H9 (cell line): ENCODE measurements around the gene GGA3. TPM values are rescaled to one million over a fixed set of nuclear protein-coding genes. Genes with fewer than 3 reads are reported as not detected.

Source experiments
- DNase-seq: peaks from one replicate; pipeline ENCODE4 v3.0.0-alpha.2; 2017
- H2AFZ ChIP-seq: one replicate; pipeline ENCODE4 v1.6.1; 2013; ENCODE audit warnings: mild to moderate bottlenecking, low read length, control low read depth, moderate library complexity
- H2AK5ac ChIP-seq: 2 replicates; pipeline ENCODE4 v1.6.1; 2013; ENCODE audit warnings: low read length, control low read depth, mixed read lengths; ENCODE audit not compliant: insufficient read length
- H2BK120ac ChIP-seq: one replicate; pipeline ENCODE4 v1.6.1; 2013; ENCODE audit warnings: low read depth, mild to moderate bottlenecking, low read length, control low read depth, inconsistent platforms; ENCODE audit not compliant: poor library complexity, severe bottlenecking
- H2BK12ac ChIP-seq: 2 replicates; pipeline ENCODE4 v1.6.1; 2013; ENCODE audit warnings: low read length, control low read depth, mixed read lengths, low read depth; ENCODE audit not compliant: insufficient read length
- H2BK15ac ChIP-seq: 2 replicates; pipeline ENCODE4 v1.6.1; 2013; ENCODE audit warnings: low read depth, low read length, control low read depth
- H2BK20ac ChIP-seq: one replicate; pipeline ENCODE4 v1.6.1; 2013; ENCODE audit warnings: low read depth, mild to moderate bottlenecking, low read length, control low read depth, inconsistent platforms; ENCODE audit not compliant: poor library complexity, severe bottlenecking
- H2BK5ac ChIP-seq: 2 replicates; pipeline ENCODE4 v1.6.1; 2013; ENCODE audit warnings: low read length, control low read depth, mixed read lengths; ENCODE audit not compliant: insufficient read length
- H3K14ac ChIP-seq: 2 replicates; pipeline ENCODE4 v1.6.1; 2013; ENCODE audit warnings: low read length, control low read depth; ENCODE audit not compliant: insufficient read depth
- H3K18ac ChIP-seq: 2 replicates; pipeline ENCODE4 v1.6.1; 2013; ENCODE audit warnings: low read depth, mild to moderate bottlenecking, mixed read lengths, low read length, control low read depth; ENCODE audit not compliant: insufficient read length
- H3K23ac ChIP-seq: 2 replicates; pipeline ENCODE4 v1.6.1; 2013; ENCODE audit warnings: low read length, control low read depth, mixed read lengths, low read depth; ENCODE audit not compliant: insufficient read length
- H3K23me2 ChIP-seq: 2 replicates; pipeline ENCODE4 v1.6.1; 2013; ENCODE audit warnings: low read depth, mild to moderate bottlenecking, mixed read lengths, low read length, control low read depth; ENCODE audit not compliant: insufficient read length, poor library complexity, severe bottlenecking
- H3K27ac ChIP-seq: 2 replicates; pipeline ENCODE4 v1.5.1; 2013; ENCODE audit warnings: low read length, control low read depth, mixed read lengths, low read depth; ENCODE audit not compliant: insufficient read length
- H3K27me3 ChIP-seq: 2 replicates; pipeline ENCODE4 v1.6.1; 2013; ENCODE audit warnings: low read length, control low read depth, inconsistent platforms; ENCODE audit not compliant: insufficient read depth
- H3K4ac ChIP-seq: 2 replicates; pipeline ENCODE4 v1.6.1; 2013; ENCODE audit warnings: low read depth, mild to moderate bottlenecking, control low read depth, inconsistent platforms, low read length, moderate library complexity
- H3K4me1 ChIP-seq: 2 replicates; pipeline ENCODE4 v1.6.1; 2013; ENCODE audit warnings: low read length, control low read depth, inconsistent platforms; ENCODE audit not compliant: insufficient read depth
- H3K4me2 ChIP-seq: 2 replicates; pipeline ENCODE4 v1.6.1; 2013; ENCODE audit warnings: low read length, control low read depth, mixed read lengths; ENCODE audit not compliant: insufficient read length, insufficient read depth
- H3K56ac ChIP-seq: 2 replicates; pipeline ENCODE4 v1.6.1; 2013; ENCODE audit warnings: low read depth, mild to moderate bottlenecking, mixed read lengths, low read length, control low read depth; ENCODE audit not compliant: insufficient read length
- H3K79me1 ChIP-seq: 2 replicates; pipeline ENCODE4 v1.6.1; 2013; ENCODE audit warnings: low read depth, mild to moderate bottlenecking, moderate library complexity, low read length, control low read depth, inconsistent platforms; ENCODE audit not compliant: insufficient read depth, poor library complexity, severe bottlenecking
- H3K79me2 ChIP-seq: 2 replicates; pipeline ENCODE4 v1.6.1; 2013; ENCODE audit warnings: low read length, control low read depth, inconsistent platforms; ENCODE audit not compliant: insufficient read depth
- H3K9ac ChIP-seq: 2 replicates; pipeline ENCODE4 v1.6.1; 2013; ENCODE audit warnings: low read length, control low read depth, mixed read lengths; ENCODE audit not compliant: insufficient read length; ENCODE audit errors: extremely low read depth
- H3K9me3 ChIP-seq: one replicate; pipeline ENCODE4 v1.6.1; 2013; ENCODE audit warnings: low read depth, low read length, inconsistent platforms; ENCODE audit not compliant: control insufficient read depth
- H3T11ph ChIP-seq: one replicate; pipeline ENCODE4 v1.6.1; 2013; ENCODE audit warnings: mild to moderate bottlenecking, low read length, control low read depth, inconsistent platforms
- H4K20me1 ChIP-seq: one replicate; pipeline ENCODE4 v1.6.1; 2013; ENCODE audit not compliant: control insufficient read depth, insufficient read length, insufficient read depth
- H4K5ac ChIP-seq: 2 replicates; pipeline ENCODE4 v1.6.1; 2013; ENCODE audit warnings: low read depth, mild to moderate bottlenecking, mixed read lengths, low read length, control low read depth; ENCODE audit not compliant: insufficient read length
- H4K8ac ChIP-seq: replicated peaks from 2 replicates; pipeline ENCODE4 v1.6.1; 2013; ENCODE audit warnings: low read length, control low read depth, mixed read lengths, low read depth; ENCODE audit not compliant: insufficient read length
- H4K91ac ChIP-seq: 2 replicates; pipeline ENCODE4 v1.6.1; 2013; ENCODE audit warnings: low read depth, mild to moderate bottlenecking, moderate library complexity, mixed read lengths, low read length, control low read depth; ENCODE audit not compliant: insufficient read length
- H3K27ac Mint-ChIP-seq, 3 experiments: 2 replicates in 2 of 3; 3 replicates in 1 of 3; pipeline ENCODE4 v1.8.0; 2020 to 2021; ENCODE audit warnings: mixed read lengths in 3 of 3, mild to moderate bottlenecking in 1 of 3, moderate library complexity in 1 of 3
- H3K27me3 Mint-ChIP-seq: 2 replicates; pipeline ENCODE4 v1.8.0; 2021; ENCODE audit warnings: low read depth, mild to moderate bottlenecking, moderate library complexity, mixed read lengths
- H3K36me3 Mint-ChIP-seq, 3 experiments: 2 replicates in 2 of 3; 3 replicates in 1 of 3; pipeline ENCODE4 v1.8.0; 2020 to 2021; ENCODE audit warnings: low read depth in 3 of 3, mixed read lengths in 3 of 3; ENCODE audit not compliant: insufficient read depth in 1 of 3
- H3K4me1 Mint-ChIP-seq, 2 experiments: 2 replicates each; pipeline ENCODE4 v1.8.0; 2020; ENCODE audit warnings: mixed read lengths in 2 of 2
- H3K4me3 Mint-ChIP-seq, 2 experiments: 2 replicates in 1 of 2; 3 replicates in 1 of 2; pipeline ENCODE4 v1.8.0; 2020 to 2021; ENCODE audit warnings: mild to moderate bottlenecking in 2 of 2, mixed read lengths in 2 of 2, moderate library complexity in 1 of 2
- H3K9me3 Mint-ChIP-seq, 2 experiments: 2 replicates in 1 of 2; 3 replicates in 1 of 2; pipeline ENCODE4 v1.8.0; 2020; ENCODE audit warnings: mild to moderate bottlenecking in 2 of 2, mixed read lengths in 2 of 2, moderate library complexity in 1 of 2
- CTCF ChIP-seq: fragments of 200-600 bp; sonication (generic); conservative IDR thresholded peaks from 3 replicates; pipeline ENCODE4 v1.8.0; 2021; ENCODE audit warnings: antibody characterized with exemption, mild to moderate bottlenecking
- whole genome bisulfite sequencing: extraction: QIAGEN DNeasy Blood & Tissue Kit; methylation state at CpG from one replicate; pipeline ENCODE4 v1.1.7; 2013; ENCODE audit warnings: missing lambda C conversion rate, low lambda C conversion rate, mixed read lengths; ENCODE audit not compliant: insufficient read length; ENCODE audit errors: extremely low coverage; 5-methylcytosine and 5-hydroxymethylcytosine counted together
- total RNA-seq: library from RNA; stranded (reverse); gene quantifications from 2 replicates; pipeline ENCODE4 v1.2.1, GENCODE V29; 2021

GGA3 gene
- total RNA-seq, 1 experiment from 2014 or later, result 50.3 TPM

- Histone ChIP-seq H2BK20ac (no peak overlapping the region), H2BK15ac (no peak overlapping the region), H2AFZ (no peak overlapping the region), H4K5ac (no peak overlapping the region), H2BK120ac (no peak overlapping the region), H3K79me2 (no peaks in the 10 kb centered on the region), H3K9ac (no peak overlapping the region), H3K79me1 (no peaks in the 10 kb centered on the region), H3K23ac (no peak overlapping the region), H2BK5ac (no peak overlapping the region), H3K9me3 (no peaks in the 10 kb centered on the region), H3K18ac (no peak overlapping the region), H3K56ac (no peak overlapping the region), H4K8ac (no peak overlapping the region), H3K4me1 (no peaks in the 10 kb centered on the region), H4K91ac (no peak overlapping the region), H3T11ph (no peak overlapping the region), H3K23me2 (no peaks in the 10 kb centered on the region), H3K14ac (no peak overlapping the region), H3K27ac (no peak overlapping the region), H2AK5ac (no peak overlapping the region), H3K27me3 (no peaks in the 10 kb centered on the region), H2BK12ac (no peak overlapping the region), H3K4ac (no peak overlapping the region), H4K20me1 (no peaks in the 10 kb centered on the region), H3K4me2 (no peak overlapping the region)
- Mint-ChIP-seq H3K36me3 (peaks cover 45 to 91% (median 86%) of the 10 kb centered on the region in 3 experiments), H3K9me3 (no peaks in the 10 kb centered on the region), H3K4me1 (no peaks in the 10 kb centered on the region), H3K27ac (no peak overlapping the region), H3K4me3 (no peak overlapping the region), H3K27me3 (no peaks in the 10 kb centered on the region)
- no CpG with 5 or more reads among the region's 2 CpGs for WGBS
- no peak for TF ChIP-seq CTCF
- DNase-seq, result no peak
Observed at GRCh38 chr17:75228305-75228704, 33.1 kb downstream of the GGA3 start.
